Activated CD8-positive, alpha-beta memory T cell treated with anti-CD3 and anti-CD28 coated beads, Interleukin-2, amount 10 ng/mL, durations not matched to agents 7 days and 5 days (primary cell): ENCODE data around the gene MDN1. TPM values are rescaled to one million over a fixed set of nuclear protein-coding genes. Genes with fewer than 3 reads are reported as not detected.

Experiments used
- ATAC-seq: fragments of 150-1000 bp; cut with Tn5 transposase; one replicate; pipeline ENCODE4 v1.10.0; 2021; ENCODE audit warnings: moderate library complexity
- CTCF ChIA-PET: fragments of 350-600 bp; sonication (Branson Sonifier 250); formaldehyde crosslinking; loops from one replicate; lab custom pipeline; 2021; ENCODE audit warnings: antibody characterized with exemption; lab: Charles Lee
- DNase-seq: peaks from one replicate; pipeline ENCODE4 v3.0.0-alpha.2; 2020
- H3K27ac Mint-ChIP-seq: one replicate; pipeline ENCODE4 v1.8.0; 2021; ENCODE audit warnings: mild to moderate bottlenecking, mixed read lengths
- H3K27me3 Mint-ChIP-seq: one replicate; pipeline ENCODE4 v1.8.0; 2021; ENCODE audit warnings: mixed read lengths
- H3K36me3 Mint-ChIP-seq: one replicate; pipeline ENCODE4 v1.8.0; 2021; ENCODE audit warnings: mild to moderate bottlenecking, mixed read lengths
- H3K4me1 Mint-ChIP-seq: one replicate; pipeline ENCODE4 v1.8.0; 2021; ENCODE audit warnings: mixed read lengths
- H3K4me3 Mint-ChIP-seq: one replicate; pipeline ENCODE4 v1.8.0; 2021; ENCODE audit warnings: mild to moderate bottlenecking, moderate library complexity, mixed read lengths
- H3K9me3 Mint-ChIP-seq: one replicate; pipeline ENCODE4 v1.8.0; 2022; ENCODE audit warnings: low read depth, mixed read lengths
- total RNA-seq, 2 experiments: library from RNA; stranded (reverse); gene quantifications; one replicate each; pipeline ENCODE4 v1.2.3, GENCODE V29; 2021

The MDN1 gene
- total RNA-seq, 2 experiments from 2014 or later = 54.7 to 56.2 TPM

DNA sequence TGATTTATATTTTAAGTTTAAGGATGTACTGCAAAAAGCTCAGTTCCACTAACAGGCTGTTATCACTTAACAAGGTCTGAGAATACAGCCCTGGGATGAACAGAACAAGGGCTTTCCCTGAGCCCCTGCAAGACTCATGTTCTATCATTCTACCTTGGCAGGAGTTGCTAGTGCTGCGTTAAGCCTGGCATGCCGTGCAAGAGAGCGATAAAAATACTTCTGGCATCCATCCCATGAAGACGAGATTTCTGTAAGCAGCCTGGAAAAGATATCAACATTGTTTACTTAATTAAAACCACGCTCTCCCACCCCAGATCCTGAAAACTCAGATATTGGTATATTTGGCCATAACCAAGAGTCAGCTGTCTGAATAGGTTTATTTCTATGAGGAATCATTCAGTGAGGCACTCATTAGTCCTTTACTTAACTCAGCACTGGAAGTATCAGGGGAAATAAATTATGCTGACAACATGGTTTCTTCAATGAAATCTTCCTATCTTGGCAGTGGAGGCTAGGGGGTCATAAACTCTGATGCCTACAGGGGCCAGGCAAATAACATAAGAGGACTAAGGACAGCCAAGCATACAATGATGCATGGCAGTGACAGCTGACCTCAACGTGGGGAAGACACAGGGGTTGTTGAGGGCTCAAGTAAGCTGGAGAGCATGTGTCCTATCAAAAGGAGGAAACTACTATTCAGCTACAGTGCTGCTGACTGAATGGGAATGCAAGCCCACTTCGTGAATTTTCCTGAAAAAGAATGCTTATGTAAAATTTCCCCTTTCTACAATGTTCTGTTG, 143.4 kb downstream of the MDN1 start:
- no peak overlapping the region for H3K4me3 Mint-ChIP-seq
- DNase-seq = no peak
- CTCF ChIA-PET = no interaction called here

DNA sequence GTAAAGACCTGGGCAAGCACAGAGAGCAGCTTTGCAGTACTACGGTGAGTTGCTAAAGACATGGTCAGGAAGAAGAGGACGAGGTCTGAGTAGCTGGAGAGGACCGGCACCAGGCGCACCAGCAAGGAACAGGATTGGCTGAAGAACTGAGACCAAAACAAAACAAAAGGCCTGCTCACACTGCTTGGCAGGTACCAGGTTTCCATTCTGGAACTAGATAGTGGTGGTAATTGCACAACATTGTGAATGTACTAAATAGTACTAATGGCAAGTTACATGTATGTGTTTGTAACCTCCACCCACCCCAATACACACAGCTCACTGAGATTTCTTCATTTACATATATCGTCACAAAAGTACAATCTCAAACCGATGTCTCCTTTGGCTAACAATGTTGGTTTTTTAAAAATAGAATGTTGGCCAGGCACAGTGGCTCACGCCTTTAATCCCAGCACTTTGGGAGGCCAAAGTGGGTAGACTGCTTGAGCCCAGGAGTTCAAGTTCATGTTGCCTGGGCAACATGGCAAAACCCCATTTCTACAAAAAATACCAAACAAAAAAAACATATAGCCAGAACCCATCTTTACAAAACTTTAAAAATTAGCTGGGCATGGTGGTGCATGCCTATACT, 148.5 kb downstream of the MDN1 start:
- ATAC-seq (no peak), DNase-seq (no peak)
- Mint-ChIP-seq H3K36me3 (peaks cover 39% of the 10 kb centered on the region), H3K4me1 (no peaks in the 10 kb centered on the region), H3K9me3 (no peaks in the 10 kb centered on the region), H3K27me3 (no peaks in the 10 kb centered on the region), H3K4me3 (no peak overlapping the region), H3K27ac (no peak overlapping the region)
- CTCF ChIA-PET = no interaction called here

More for the DNA sequence above, 143.4 kb downstream of the MDN1 start:
- Mint-ChIP-seq H3K27me3 (no peaks in the 10 kb centered on the region), H3K4me1 (no peaks in the 10 kb centered on the region), H3K36me3 (peaks cover 44% of the 10 kb centered on the region), H3K27ac (no peak overlapping the region), H3K9me3 (no peaks in the 10 kb centered on the region)
- no peak for ATAC-seq

DNA sequence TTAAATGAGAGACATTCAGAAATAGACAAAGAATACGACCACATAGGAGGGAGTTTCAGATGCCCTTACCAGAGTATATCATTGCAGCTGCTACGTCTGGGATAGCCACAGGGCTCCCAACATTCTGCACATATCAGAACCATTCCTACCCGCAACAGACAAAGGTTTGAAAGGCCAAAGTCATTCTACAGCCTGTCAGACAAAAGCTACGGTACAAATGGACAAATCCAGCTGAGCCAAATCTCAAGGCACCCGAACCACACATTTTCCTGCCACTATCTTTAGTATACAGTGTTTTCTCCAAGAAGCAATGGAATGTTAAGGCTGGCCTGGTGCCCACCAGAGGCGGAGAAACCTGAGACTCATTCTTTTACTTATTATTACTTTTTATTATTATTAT, 150.6 kb downstream of the MDN1 start:
- Mint-ChIP-seq H3K4me3 (no peak overlapping the region), H3K27ac (no peak overlapping the region), H3K36me3 (peaks cover 34% of the 10 kb centered on the region), H3K9me3 (no peaks in the 10 kb centered on the region), H3K4me1 (no peaks in the 10 kb centered on the region), H3K27me3 (no peaks in the 10 kb centered on the region)
- no peak for ATAC-seq
- CTCF ChIA-PET = no interaction called here
- DNase-seq = no peak

DNA sequence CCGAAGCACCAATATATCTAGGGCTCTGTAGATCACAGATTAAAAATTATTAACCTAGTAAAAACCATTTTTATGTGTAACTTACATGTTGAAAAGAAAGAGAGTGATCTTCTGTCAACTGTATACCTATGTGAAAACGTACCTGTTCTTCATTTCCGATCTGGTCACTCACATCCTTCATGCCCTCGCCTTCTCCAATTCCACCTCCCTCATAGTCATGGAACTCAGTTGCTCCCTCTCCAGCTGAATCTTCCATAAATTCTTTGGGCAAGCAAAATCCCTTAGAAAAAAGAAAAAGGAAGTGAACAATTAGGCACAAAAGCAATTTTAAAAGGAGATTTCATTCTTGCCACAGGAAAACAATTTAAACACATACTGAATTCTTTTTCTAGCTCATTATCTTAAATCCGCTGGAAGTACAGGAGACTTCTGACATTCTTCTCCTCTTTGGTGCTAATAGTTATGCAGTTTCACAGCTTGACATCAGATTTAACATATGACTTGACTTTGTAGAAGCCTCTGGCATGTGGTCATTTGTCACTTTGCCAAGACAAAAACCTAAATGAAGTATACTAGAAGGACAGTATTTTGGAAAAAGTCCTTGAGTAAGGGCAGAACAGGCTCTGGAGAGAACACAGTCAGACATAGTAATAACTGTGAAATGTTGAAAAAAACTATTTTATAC, 151.6 kb downstream of the MDN1 start:
- CTCF ChIA-PET = no interaction called here
- no peak overlapping the region for H3K27ac Mint-ChIP-seq
- peaks cover 33% of the 10 kb centered on the region for H3K36me3 Mint-ChIP-seq
- no peaks in the 10 kb centered on the region for H3K27me3 Mint-ChIP-seq
- no peaks in the 10 kb centered on the region for H3K4me1 Mint-ChIP-seq
- no peak overlapping the region for H3K4me3 Mint-ChIP-seq
- DNase-seq = no peak
- no peak for ATAC-seq
- H3K9me3 Mint-ChIP-seq = no peaks in the 10 kb centered on the region

DNA sequence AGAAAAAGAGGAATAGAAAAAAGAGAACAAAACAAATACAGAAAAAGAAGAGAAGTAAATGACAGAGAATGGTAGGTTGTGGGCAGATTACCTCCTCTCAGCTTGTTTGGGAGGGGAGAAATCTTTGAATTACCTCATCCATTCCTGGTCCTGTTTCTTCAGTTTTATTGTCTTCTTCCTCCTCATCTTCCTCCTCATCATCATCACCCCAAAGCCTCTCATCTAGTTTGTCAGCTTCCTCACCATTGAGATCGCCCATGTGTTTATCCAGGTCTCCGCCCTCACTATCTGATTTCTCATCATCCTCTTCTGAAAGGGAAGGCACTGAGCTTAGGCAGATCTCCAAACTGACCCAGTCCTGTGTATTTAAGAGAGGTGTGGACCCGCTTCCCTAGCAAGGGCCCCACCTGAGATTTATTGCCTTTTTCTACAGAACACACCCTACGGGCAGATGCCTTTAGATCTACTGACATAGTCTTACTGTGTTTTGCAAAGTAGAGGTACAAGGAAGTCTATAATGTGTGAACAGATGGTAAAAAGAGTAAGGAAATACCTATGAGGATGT, 156.9 kb downstream of the MDN1 start:
- DNase-seq = no peak
- no peaks in the 10 kb centered on the region for H3K4me1 Mint-ChIP-seq
- H3K36me3 Mint-ChIP-seq = peaks cover 33% of the 10 kb centered on the region
- no peaks in the 10 kb centered on the region for H3K9me3 Mint-ChIP-seq
- no peak overlapping the region for H3K27ac Mint-ChIP-seq
- CTCF ChIA-PET = interaction anchor here (0.5 kb wide), 1 partner anchor 194 kb away, joined by 3 read pairs; no protein-coding TSS in a partner anchor
- H3K4me3 Mint-ChIP-seq = no peak overlapping the region
- no peaks in the 10 kb centered on the region for H3K27me3 Mint-ChIP-seq
- no peak for ATAC-seq

DNA sequence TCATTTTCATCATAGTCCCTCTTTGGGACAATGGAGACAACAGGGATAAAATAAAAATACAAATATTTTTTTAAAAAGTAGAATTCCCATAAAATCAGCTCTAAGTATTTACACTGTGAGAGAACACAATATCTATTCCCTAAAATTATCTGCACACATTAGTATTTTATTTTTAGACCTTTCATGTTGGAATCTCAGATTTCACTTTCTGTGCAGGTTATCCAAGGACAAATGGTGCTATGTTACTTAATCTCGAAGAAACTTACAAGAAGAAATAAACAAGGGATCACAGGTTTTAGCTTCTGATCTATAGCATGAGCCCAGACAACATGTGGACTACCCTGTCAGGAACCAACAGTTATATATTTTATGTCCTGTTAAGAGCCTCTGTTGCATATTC, 158.0 kb downstream of the MDN1 start:
- H3K4me3 Mint-ChIP-seq = no peak overlapping the region
- CTCF ChIA-PET = interaction anchor here (0.5 kb wide), 1 partner anchor 42 kb away, joined by 3 read pairs; no protein-coding TSS in a partner anchor

DNA sequence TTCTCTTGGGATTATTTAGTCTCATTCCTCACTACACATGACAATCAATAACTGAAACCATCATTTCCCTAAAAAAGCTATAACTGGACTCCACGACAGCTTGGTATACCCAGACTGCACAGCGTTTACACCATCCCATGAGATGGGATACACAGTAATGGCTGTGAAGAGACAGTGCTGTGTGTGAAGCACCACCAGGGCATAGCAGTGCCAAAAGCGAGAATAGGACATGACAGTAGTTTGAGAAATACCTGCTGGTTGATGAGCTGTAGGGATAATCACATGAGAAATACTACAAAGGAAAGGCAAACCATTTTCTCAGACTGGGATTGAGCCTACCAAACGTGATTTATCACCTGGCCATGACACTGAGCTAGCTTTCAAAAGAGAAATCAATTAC, 158.6 kb downstream of the MDN1 start:
- DNase-seq (no peak), ATAC-seq (no peak)
- H3K9me3 Mint-ChIP-seq = no peaks in the 10 kb centered on the region
- no peaks in the 10 kb centered on the region for H3K27me3 Mint-ChIP-seq
- H3K27ac Mint-ChIP-seq = no peak overlapping the region
- CTCF ChIA-PET = interaction anchor here (0.5 kb wide), 1 partner anchor 42 kb away, joined by 3 read pairs; no protein-coding TSS in a partner anchor
- no peaks in the 10 kb centered on the region for H3K4me1 Mint-ChIP-seq
- H3K36me3 Mint-ChIP-seq = peaks cover 36% of the 10 kb centered on the region
- H3K4me3 Mint-ChIP-seq = no peak overlapping the region

More for the DNA sequence above, 158.0 kb downstream of the MDN1 start:
- Mint-ChIP-seq H3K27ac (no peak overlapping the region), H3K36me3 (peaks cover 34% of the 10 kb centered on the region), H3K27me3 (no peaks in the 10 kb centered on the region), H3K4me1 (no peaks in the 10 kb centered on the region), H3K9me3 (no peaks in the 10 kb centered on the region)
- ATAC-seq = no peak
- no peak for DNase-seq

DNA sequence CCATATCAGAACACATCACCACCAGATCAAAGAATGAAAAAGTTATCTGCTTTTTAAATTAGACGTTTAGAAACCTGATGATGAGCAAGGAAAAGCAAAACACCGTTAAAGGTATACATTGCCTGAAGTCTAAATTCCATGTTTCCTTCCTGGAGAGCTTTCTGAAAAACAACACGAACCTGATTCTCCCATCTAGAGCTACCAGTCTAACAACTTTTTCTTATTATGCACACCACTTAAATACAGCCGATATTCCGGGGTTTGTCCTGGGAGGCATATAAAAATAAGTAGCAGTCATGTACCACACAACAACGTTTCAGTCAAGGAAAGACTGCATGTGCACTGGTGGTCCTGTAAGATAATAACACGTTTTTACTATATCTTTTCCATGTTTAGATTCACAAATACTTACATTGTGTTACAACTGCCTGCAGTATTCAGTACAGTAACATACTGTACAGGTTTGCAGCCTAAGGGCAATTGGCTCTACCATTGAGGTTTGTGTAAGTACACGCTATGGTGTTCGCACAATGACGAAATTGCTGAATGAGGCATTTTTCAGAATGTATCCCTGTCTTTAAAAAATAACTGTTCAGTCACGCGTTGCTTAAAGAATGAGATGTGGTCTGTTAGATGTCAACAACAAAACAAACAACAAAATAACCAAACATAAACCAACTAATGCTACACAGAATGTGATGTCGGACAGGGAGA, 162.0 kb downstream of the MDN1 start:
- ATAC-seq = no peak
- no peak overlapping the region for H3K4me3 Mint-ChIP-seq
- H3K9me3 Mint-ChIP-seq = no peaks in the 10 kb centered on the region
- H3K27ac Mint-ChIP-seq = no peak overlapping the region
- DNase-seq = no peak
- CTCF ChIA-PET = no interaction called here
- no peaks in the 10 kb centered on the region for H3K4me1 Mint-ChIP-seq
- H3K36me3 Mint-ChIP-seq = peaks cover 31% of the 10 kb centered on the region
- no peaks in the 10 kb centered on the region for H3K27me3 Mint-ChIP-seq

DNA sequence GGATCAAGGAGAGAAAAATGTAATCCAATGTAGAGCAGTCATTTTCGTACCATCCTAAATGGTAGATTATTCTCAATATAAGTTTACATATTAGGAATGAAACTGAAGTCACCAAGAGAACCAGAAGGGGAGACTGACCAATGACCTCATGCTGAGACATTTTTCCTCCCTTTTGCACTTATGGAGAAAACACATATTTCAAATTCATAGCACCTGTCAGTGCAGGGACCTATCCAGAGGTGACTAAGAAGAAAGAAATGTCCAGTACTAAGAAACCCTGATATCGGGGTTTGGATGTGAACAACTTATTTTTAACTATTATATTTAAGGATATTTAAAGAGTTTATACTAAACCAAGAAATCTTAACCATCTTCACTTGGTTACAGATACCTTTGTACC, 164.5 kb downstream of the MDN1 start:
- Mint-ChIP-seq H3K4me3 (no peak overlapping the region), H3K27me3 (no peaks in the 10 kb centered on the region), H3K27ac (no peak overlapping the region), H3K4me1 (no peaks in the 10 kb centered on the region), H3K9me3 (no peaks in the 10 kb centered on the region), H3K36me3 (peaks cover 35% of the 10 kb centered on the region)
- no peak for DNase-seq
- ATAC-seq = no peak
- CTCF ChIA-PET = interaction anchor here (1.0 kb wide), 1 partner anchor 283 kb away, joined by 3 read pairs; no protein-coding TSS in a partner anchor

DNA sequence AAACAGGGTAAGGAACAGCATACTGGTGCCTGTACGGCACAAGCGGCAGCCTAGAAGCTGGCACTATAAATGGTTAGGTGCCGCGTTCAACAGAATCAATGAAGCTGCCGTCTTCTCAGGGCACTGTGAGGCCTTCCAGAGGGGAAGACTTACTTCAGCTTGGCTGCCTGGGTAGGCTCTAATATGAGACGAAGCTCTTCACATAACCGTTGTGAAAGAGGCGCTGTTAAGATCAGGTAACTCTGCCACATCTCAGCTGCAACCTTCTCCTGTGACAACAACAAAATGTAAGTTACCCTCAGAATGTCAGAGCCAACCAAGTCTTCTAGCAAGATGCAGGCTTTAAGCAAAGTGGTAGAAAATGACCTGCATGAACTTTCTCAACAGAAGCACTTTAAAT, 169.0 kb downstream of the MDN1 start:
- no peaks in the 10 kb centered on the region for H3K9me3 Mint-ChIP-seq
- no peak overlapping the region for H3K4me3 Mint-ChIP-seq
- H3K4me1 Mint-ChIP-seq = no peaks in the 10 kb centered on the region
- CTCF ChIA-PET = interaction anchor here (2.9 kb wide), 1 partner anchor 12 kb away, joined by 8 read pairs; the partner anchor contains the start of gene LYRM2
- DNase-seq = no peak
- H3K27ac Mint-ChIP-seq = no peak overlapping the region
- no peak for ATAC-seq
- peaks cover 45% of the 10 kb centered on the region for H3K36me3 Mint-ChIP-seq
- no peaks in the 10 kb centered on the region for H3K27me3 Mint-ChIP-seq

DNA sequence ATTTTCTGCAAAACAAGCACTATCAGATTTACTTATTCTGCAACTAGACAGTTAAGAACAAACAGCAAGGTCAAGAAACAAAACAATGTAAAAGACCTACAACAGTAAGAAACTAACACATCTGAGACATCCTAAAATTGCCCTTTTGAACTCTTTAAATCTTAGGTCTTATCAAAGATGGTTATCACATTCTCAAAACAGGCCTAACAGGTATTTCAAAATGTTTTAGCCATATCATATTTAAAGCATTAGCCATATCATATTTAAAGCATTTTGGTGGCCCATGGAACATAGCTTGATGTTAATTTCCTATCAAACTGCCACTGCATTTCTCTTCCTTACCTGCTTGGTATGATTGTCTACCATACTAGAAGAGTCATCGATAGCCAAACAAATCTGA, 169.9 kb downstream of the MDN1 start:
- DNase-seq (no peak), ATAC-seq (no peak)
- Mint-ChIP-seq H3K9me3 (no peaks in the 10 kb centered on the region), H3K27ac (no peak overlapping the region), H3K4me3 (no peak overlapping the region), H3K4me1 (no peaks in the 10 kb centered on the region), H3K36me3 (peaks cover 48% of the 10 kb centered on the region), H3K27me3 (no peaks in the 10 kb centered on the region)
- CTCF ChIA-PET = interaction anchor here (2.9 kb wide), 1 partner anchor 11 kb away, joined by 8 read pairs; the partner anchor contains the start of gene LYRM2

DNA sequence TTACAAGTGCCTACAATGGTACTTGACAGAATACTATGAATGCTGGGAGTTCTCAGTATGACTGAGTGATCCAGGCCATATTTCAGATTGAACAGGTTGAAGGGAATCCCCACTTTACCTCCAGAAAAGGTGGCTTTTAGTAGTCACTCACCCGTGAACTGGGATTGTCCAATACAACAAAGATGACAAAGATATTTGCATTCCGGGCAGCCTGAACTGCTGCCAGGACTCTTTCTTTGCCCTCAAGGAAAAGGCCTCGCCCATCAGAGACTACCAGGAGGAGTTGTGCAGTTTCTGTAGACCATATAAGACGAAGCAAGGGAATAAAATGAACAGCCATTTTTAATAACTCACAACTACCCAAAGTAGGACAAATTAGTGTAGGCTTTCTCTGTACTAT, 174.7 kb downstream of the MDN1 start:
- H3K4me1 Mint-ChIP-seq = no peaks in the 10 kb centered on the region
- peaks cover 54% of the 10 kb centered on the region for H3K36me3 Mint-ChIP-seq
- H3K9me3 Mint-ChIP-seq = no peaks in the 10 kb centered on the region
- DNase-seq (no peak), ATAC-seq (no peak)
- no peak overlapping the region for H3K4me3 Mint-ChIP-seq
- CTCF ChIA-PET = no interaction called here
- H3K27me3 Mint-ChIP-seq = no peaks in the 10 kb centered on the region
- no peak overlapping the region for H3K27ac Mint-ChIP-seq

DNA sequence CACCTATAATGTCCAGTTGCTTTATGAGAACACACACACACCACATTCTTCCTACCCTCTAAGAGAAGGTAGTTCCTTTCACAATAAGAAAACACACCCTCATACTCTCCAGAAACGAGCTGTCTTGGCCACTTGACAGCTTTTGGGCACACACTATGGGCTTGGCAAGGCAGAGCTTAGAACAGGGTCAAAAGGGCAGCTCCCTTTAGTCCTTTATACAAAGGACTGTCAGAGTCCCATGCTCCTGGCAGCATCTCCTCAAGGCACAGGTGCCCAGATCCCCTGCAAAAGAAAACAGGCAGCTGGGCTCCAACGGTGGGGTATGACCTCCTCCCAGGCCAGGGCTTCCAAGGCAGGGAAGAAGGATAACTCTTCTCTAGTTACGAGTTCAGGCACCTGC, 176.2 kb downstream of the MDN1 start:
- peaks cover 54% of the 10 kb centered on the region for H3K36me3 Mint-ChIP-seq
- no peak overlapping the region for H3K27ac Mint-ChIP-seq
- DNase-seq = no peak
- H3K27me3 Mint-ChIP-seq = no peaks in the 10 kb centered on the region
- H3K4me1 Mint-ChIP-seq = peaks cover 11% of the 10 kb centered on the region
- H3K9me3 Mint-ChIP-seq = no peaks in the 10 kb centered on the region
- CTCF ChIA-PET = no interaction called here
- H3K4me3 Mint-ChIP-seq = no peak overlapping the region
- ATAC-seq = no peak
